Measurements from ENCODE around the gene SLC13A2. TPM values are rescaled to one million over a fixed set of nuclear protein-coding genes. Genes with fewer than 3 reads are reported as not detected.

Gene SLC13A2
- total RNA-seq, 1 experiment from 2014 or later, result not detected

DNA sequence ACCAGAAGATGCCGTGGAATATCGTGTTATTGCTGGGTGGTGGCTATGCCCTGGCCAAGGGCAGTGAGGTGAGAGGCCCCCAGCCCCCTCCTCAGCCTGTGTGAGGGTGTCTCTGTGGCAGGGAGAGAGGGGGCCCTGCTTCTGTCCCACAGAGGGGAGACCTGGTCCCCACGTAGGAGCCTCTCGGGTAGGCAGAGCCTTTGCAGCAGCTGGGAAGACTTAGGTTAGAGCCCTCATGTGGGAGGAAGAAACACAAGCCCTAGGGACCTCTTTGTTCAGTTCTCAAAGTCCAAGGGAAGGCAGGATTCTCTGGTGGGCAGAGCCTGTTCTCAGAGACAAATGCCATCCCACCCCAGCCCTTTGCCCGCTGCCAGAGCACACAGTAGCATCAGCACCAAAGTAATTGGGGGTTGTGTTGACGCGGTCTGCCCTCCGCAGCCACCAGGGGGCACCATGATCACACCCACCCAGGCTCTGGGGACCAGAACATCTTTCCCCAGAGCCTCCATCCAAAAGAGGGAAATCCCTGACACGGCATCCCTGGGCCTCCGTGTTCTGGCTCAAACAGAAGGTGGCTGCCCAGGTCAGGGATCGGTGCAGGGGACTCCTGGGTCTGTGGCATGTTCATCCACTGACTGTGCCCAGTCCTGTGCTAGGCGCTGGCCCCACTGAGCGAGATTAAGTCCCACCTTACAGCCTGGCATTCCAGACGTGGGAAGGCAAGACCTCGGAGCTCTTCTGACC is 21.2 kb downstream of the SLC13A2 start:
- H4K5ac ChIP-seq (ENCODE audit: insufficient read length, low read depth, low read length), result no peak overlapping the region
- no peak overlapping the region for H3K56ac ChIP-seq (ENCODE audit: insufficient read length, low read depth, low read length)
- no CpG with 5 or more reads among the region's 15 CpGs for WGBS (ENCODE audit: extremely low coverage, insufficient read length, low lambda C conversion rate)
- no peak overlapping the region for H2BK15ac ChIP-seq (ENCODE audit: low read depth, low read length)
- no peak overlapping the region for H2BK120ac ChIP-seq (ENCODE audit: low read depth, low read length, poor library complexity, severe bottlenecking)
- no peak overlapping the region for H2BK5ac ChIP-seq (ENCODE audit: insufficient read length, low read length)
- Mint-ChIP-seq H3K9me3 (no peaks in the 10 kb centered on the region; a peak in 1 of 5 replicates), H3K4me3 (no peak overlapping the region), H3K27me3 (ENCODE audit: low read depth) (peaks cover 19% of the 10 kb centered on the region), H3K4me1 (peaks cover 12 to 18% of the 10 kb centered on the region in 2 experiments), H3K36me3 (ENCODE audit: insufficient read depth in 1 of 3, low read depth in 3 of 3) (no peaks in the 10 kb centered on the region; a peak in 1 of 7 replicates), H3K27ac (no peak overlapping the region)
- no peak overlapping the region for H4K91ac ChIP-seq (ENCODE audit: insufficient read length, low read depth, low read length)
- no peaks in the 10 kb centered on the region for H3K79me2 ChIP-seq (ENCODE audit: insufficient read depth, low read length)
- H3K27ac ChIP-seq (ENCODE audit: insufficient read length, low read depth, low read length), result no peak overlapping the region
- no peak overlapping the region for H2BK20ac ChIP-seq (ENCODE audit: low read depth, low read length, poor library complexity, severe bottlenecking)
- no peaks in the 10 kb centered on the region for H3K79me1 ChIP-seq (ENCODE audit: insufficient read depth, low read depth, low read length, poor library complexity, severe bottlenecking)
- TF ChIP-seq, protein P1, sequence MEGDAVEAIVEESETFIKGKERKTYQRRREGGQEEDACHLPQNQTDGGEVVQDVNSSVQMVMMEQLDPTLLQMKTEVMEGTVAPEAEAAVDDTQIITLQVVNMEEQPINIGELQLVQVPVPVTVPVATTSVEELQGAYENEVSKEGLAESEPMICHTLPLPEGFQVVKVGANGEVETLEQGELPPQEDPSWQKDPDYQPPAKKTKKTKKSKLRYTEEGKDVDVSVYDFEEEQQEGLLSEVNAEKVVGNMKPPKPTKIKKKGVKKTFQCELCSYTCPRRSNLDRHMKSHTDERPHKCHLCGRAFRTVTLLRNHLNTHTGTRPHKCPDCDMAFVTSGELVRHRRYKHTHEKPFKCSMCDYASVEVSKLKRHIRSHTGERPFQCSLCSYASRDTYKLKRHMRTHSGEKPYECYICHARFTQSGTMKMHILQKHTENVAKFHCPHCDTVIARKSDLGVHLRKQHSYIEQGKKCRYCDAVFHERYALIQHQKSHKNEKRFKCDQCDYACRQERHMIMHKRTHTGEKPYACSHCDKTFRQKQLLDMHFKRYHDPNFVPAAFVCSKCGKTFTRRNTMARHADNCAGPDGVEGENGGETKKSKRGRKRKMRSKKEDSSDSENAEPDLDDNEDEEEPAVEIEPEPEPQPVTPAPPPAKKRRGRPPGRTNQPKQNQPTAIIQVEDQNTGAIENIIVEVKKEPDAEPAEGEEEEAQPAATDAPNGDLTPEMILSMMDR (conservative IDR thresholded peaks at IDR 0.05), result peak; percentile 94
- no peaks in the 10 kb centered on the region for H3K9me3 ChIP-seq (ENCODE audit: control insufficient read depth, low read depth, low read length)
- no peak overlapping the region for H3K4ac ChIP-seq (ENCODE audit: low read depth, low read length)
- H3K18ac ChIP-seq (ENCODE audit: insufficient read length, low read depth, low read length), result no peak overlapping the region
- no peak overlapping the region for H3T11ph ChIP-seq (ENCODE audit: low read length)
- peaks cover 2% of the 10 kb centered on the region; the same call in 1 of the 2 replicates for H3K4me1 ChIP-seq (ENCODE audit: insufficient read depth, low read length)
- H3K27me3 ChIP-seq (ENCODE audit: insufficient read depth, low read length), result no peaks in the 10 kb centered on the region
- no peak overlapping the region for H2AFZ ChIP-seq (ENCODE audit: low read length)
- H3K23me2 ChIP-seq (ENCODE audit: insufficient read length, low read depth, low read length, poor library complexity, severe bottlenecking), result no peaks in the 10 kb centered on the region
- DNase-seq, result peak; percentile 90
- no peak overlapping the region for H3K23ac ChIP-seq (ENCODE audit: insufficient read length, low read depth, low read length)
- no peak overlapping the region for H2AK5ac ChIP-seq (ENCODE audit: insufficient read length, low read length)
- no peak overlapping the region for H4K8ac ChIP-seq (replicated peaks; ENCODE audit: insufficient read length, low read depth, low read length)
- no peak overlapping the region for H3K4me2 ChIP-seq (ENCODE audit: insufficient read depth, insufficient read length, low read length)
- H4K20me1 ChIP-seq (ENCODE audit: control insufficient read depth, insufficient read depth, insufficient read length), result no peaks in the 10 kb centered on the region
- H2BK12ac ChIP-seq (ENCODE audit: insufficient read length, low read depth, low read length), result no peak overlapping the region
- H3K9ac ChIP-seq (ENCODE audit: extremely low read depth, insufficient read length, low read length), result no peak overlapping the region
- H3K14ac ChIP-seq (ENCODE audit: insufficient read depth, low read length), result no peak overlapping the region
